Epithelial cell of umbilical artery (primary cell): ENCODE results near the gene CABP4. TPM values are rescaled to one million over a fixed set of nuclear protein-coding genes. Genes with fewer than 3 reads are reported as not detected.

Experiments
- total RNA-seq: library from RNA; depleted of rRNA; stranded (reverse); fragments of >200 nt; gene quantifications from 2 replicates; pipeline ENCODE4 v1.2.3, GENCODE V29; 2014

Gene CABP4
- total RNA-seq, result 0.65 and 1.4 TPM in 2 replicates

GRCh38 chr11:67455054-67455453 lies at the start of gene CABP4:
TSS of gene CABP4 (plus strand) at chr11:67455354. CDS start at chr11:67455424, 70 bp downstream.

GRCh38 chr11:67415501-67416304 lies 39.5 kb upstream of the CABP4 start, which contains the start of gene CARNS1:
TSS of gene CARNS1 (plus strand) at chr11:67415678. CDS start at chr11:67416200, 522 bp downstream.

GRCh38 chr11:67428052-67429001 lies 26.8 kb upstream of the CABP4 start, which contains the start of gene RPS6KB2:
TSS of gene RPS6KB2 (plus strand) at chr11:67428494. CDS start at chr11:67428546, 52 bp downstream.

GRCh38 chr11:67437082-67437808 lies 17.9 kb upstream of the CABP4 start, which contains the start of gene PTPRCAP:
TSS of gene PTPRCAP (minus strand) at chr11:67437682. CDS start at chr11:67437619, 63 bp downstream.

GRCh38 chr11:67452141-67452952 lies 2.8 kb upstream of the CABP4 start, which contains the start of gene GPR152:
TSS of gene GPR152 (minus strand) at chr11:67452729. CDS start at chr11:67452724, 5 bp downstream.

GRCh38 chr11:67468759-67469507 lies 13.8 kb downstream of the CABP4 start, which contains the start of gene TMEM134:
TSS of gene TMEM134 (minus strand) at chr11:67469251. CDS start at chr11:67469192, 59 bp downstream.

GRCh38 chr11:67482827-67483798 lies 28.0 kb downstream of the CABP4 start, which contains the start of gene AIP:
TSS of gene AIP (plus strand) at chr11:67483026. CDS start at chr11:67483159, 133 bp downstream.

GRCh38 chr11:67504950-67505581 lies 49.9 kb downstream of the CABP4 start, which contains the start of gene PITPNM1:
TSS of gene PITPNM1 (minus strand) at chr11:67505363. CDS start at chr11:67504180, 1,183 bp downstream.

GRCh38 chr11:67507864-67508485 lies 52.8 kb downstream of the CABP4 start, which contains the start of gene CDK2AP2:
TSS of gene CDK2AP2 (minus strand) at chr11:67508162. CDS start at chr11:67508082, 80 bp downstream.

Other genes starting within 250 kb of the CABP4 start
- gene GRK2, start 188.9 kb upstream of the CABP4 start, total RNA-seq, result 27.3 and 36.8 TPM in 2 replicates
- gene ANKRD13D, start 166.1 kb upstream of the CABP4 start, total RNA-seq, result 21.4 and 22.4 TPM in 2 replicates
- gene SSH3, start 151.8 kb upstream of the CABP4 start, total RNA-seq, result 7.8 and 9.1 TPM in 2 replicates
- gene POLD4, start 101.8 kb upstream of the CABP4 start, total RNA-seq, result 41.0 and 52.0 TPM in 2 replicates
- gene CLCF1, start 81.8 kb upstream of the CABP4 start, total RNA-seq, result 0.61 and 1.3 TPM in 2 replicates
- 5.2 TPM in 2 replicates for gene RAD9A, start 63.4 kb upstream of the CABP4 start, total RNA-seq
- 250 and 273 TPM in 2 replicates for gene PPP1CA, start 53.5 kb upstream of the CABP4 start, total RNA-seq
- gene TBC1D10C, start 51.3 kb upstream of the CABP4 start, total RNA-seq, result not detected in 2 replicates
- gene CARNS1, start 39.7 kb upstream of the CABP4 start, total RNA-seq, result 0.15 and 0.32 TPM in 2 replicates
- gene RPS6KB2, start 26.9 kb upstream of the CABP4 start, total RNA-seq, result 43.2 and 52.9 TPM in 2 replicates
- 0.30 and 0.97 TPM in 2 replicates for gene PTPRCAP, start 17.7 kb upstream of the CABP4 start, total RNA-seq
- gene CORO1B, start 11.9 kb upstream of the CABP4 start, total RNA-seq, result 132 and 167 TPM in 2 replicates
- not detected in 2 replicates for gene GPR152, start 2.6 kb upstream of the CABP4 start, total RNA-seq
- gene TMEM134, start 13.9 kb downstream of the CABP4 start, total RNA-seq, result 22.4 and 33.3 TPM in 2 replicates
- 80.1 and 97.4 TPM in 2 replicates for gene AIP, start 27.7 kb downstream of the CABP4 start, total RNA-seq
- gene PITPNM1, start 50.0 kb downstream of the CABP4 start, total RNA-seq, result 14.3 and 16.9 TPM in 2 replicates
- gene CDK2AP2, start 52.8 kb downstream of the CABP4 start, total RNA-seq, result 12.8 and 23.1 TPM in 2 replicates
- not detected in 2 replicates for gene CABP2, start 68.1 kb downstream of the CABP4 start, total RNA-seq
- 647 and 1,635 TPM in 2 replicates for gene GSTP1, start 128.5 kb downstream of the CABP4 start, total RNA-seq
- 235 and 247 TPM in 2 replicates for gene NDUFV1, start 151.6 kb downstream of the CABP4 start, total RNA-seq
- 12.8 and 19.5 TPM in 2 replicates for gene NUDT8, start 174.6 kb downstream of the CABP4 start, total RNA-seq
- not detected in 2 replicates for gene TBX10, start 184.4 kb downstream of the CABP4 start, total RNA-seq
- not detected in 2 replicates for gene ACY3, start 195.4 kb downstream of the CABP4 start, total RNA-seq
- not detected in 2 replicates for gene ALDH3B2, start 219.3 kb downstream of the CABP4 start, total RNA-seq